K562 (cell line): Measurements from ENCODE around the gene PSMB8. TPM values are rescaled to one million over a fixed set of nuclear protein-coding genes. Genes with fewer than 3 reads are reported as not detected.

Experiments used
- CEBPZ ChIP-seq: fragments of 150-350 bp; IDR thresholded peaks from 2 replicates; pipeline ENCODE4 v1.6.1; 2014; ENCODE audit warnings: low read depth, mild to moderate bottlenecking, low read length, borderline replicate concordance
- DLX4 ChIP-seq: fragments of 250-450 bp; sonication (Bioruptor Pico); IDR thresholded peaks from 2 replicates; pipeline ENCODE4 v1.6.1; 2021; ENCODE audit warnings: mild to moderate bottlenecking
- ELF2 ChIP-seq: fragments of 250-450 bp; sonication (Bioruptor Pico); IDR thresholded peaks from 2 replicates; pipeline ENCODE4 v1.5.0; 2021; ENCODE audit warnings: mild to moderate bottlenecking
- GATA2 ChIP-seq: sonication (generic); formaldehyde crosslinking; IDR thresholded peaks from 2 replicates; pipeline ENCODE4 v1.4.0; 2020; ENCODE audit warnings: mild to moderate bottlenecking, missing genetic modification reagents
- GTF2B ChIP-seq: IDR thresholded peaks from 2 replicates; pipeline ENCODE4 v1.6.1; 2011; ENCODE audit not compliant: insufficient read length; ENCODE audit errors: extremely low read depth
- GTF2F1 ChIP-seq: IDR thresholded peaks from 2 replicates; pipeline ENCODE4 v1.6.1; 2011; ENCODE audit warnings: low read depth, low read length, improper control_type of control experiment
- HDAC1 ChIP-seq, 2 experiments: fragments of 450-650 bp; IDR thresholded peaks; 2 replicates each; pipeline ENCODE4 v1.6.1; 2016 to 2017; ENCODE audit warnings: inconsistent platforms in 1 of 2, mild to moderate bottlenecking in 1 of 2, moderate library complexity in 1 of 2
- NBN ChIP-seq: fragments of 450-650 bp; IDR thresholded peaks from 2 replicates; pipeline ENCODE4 v1.6.1; 2016; ENCODE audit warnings: low read depth, mild to moderate bottlenecking
- NONO ChIP-seq, 2 experiments: fragments of 200-400 bp in 1 of 2; fragments of 450-650 bp in 1 of 2; formaldehyde crosslinking in 1 of 2; IDR thresholded peaks; 2 replicates each; pipeline ENCODE4 v1.6.1; 2017; ENCODE audit warnings: low read depth in 2 of 2, mild to moderate bottlenecking in 2 of 2, moderate library complexity in 2 of 2, low read length in 1 of 2
- NR1H2 ChIP-seq: sonication (generic); formaldehyde crosslinking; IDR thresholded peaks from 2 replicates; pipeline ENCODE4 v1.4.0; 2020; ENCODE audit warnings: mild to moderate bottlenecking, missing genetic modification reagents
- RFX5 ChIP-seq: IDR thresholded peaks from 2 replicates; pipeline ENCODE4 v1.6.1; 2011; ENCODE audit warnings: low read depth, mild to moderate bottlenecking, improper control_type of control experiment, low read length
- SNAPC5 ChIP-seq: fragments of 250-450 bp; sonication (Bioruptor Pico); IDR thresholded peaks from 2 replicates; pipeline ENCODE4 v1.8.0; 2021; ENCODE audit warnings: moderate library complexity, mild to moderate bottlenecking, inconsistent platforms
- SPI1 ChIP-seq: IDR thresholded peaks from 2 replicates; pipeline ENCODE4 v1.6.1; 2011; ENCODE audit warnings: low read depth, low read length, control low read depth, borderline replicate concordance
- SRF ChIP-seq, 2 experiments: fragments of 250-450, 450-650 bp in 1 of 2; sonication (Bioruptor Pico) in 1 of 2; sonication (generic) in 1 of 2; formaldehyde crosslinking; IDR thresholded peaks; 2 replicates each; pipeline versions ENCODE4 v1.5.0 to v1.5.1; 2020 to 2022; ENCODE audit warnings: mild to moderate bottlenecking in 1 of 2, missing genetic modification reagents in 1 of 2
- SRSF9 ChIP-seq: fragments of 200-400 bp; formaldehyde crosslinking; IDR thresholded peaks from 2 replicates; pipeline ENCODE4 v1.6.1; 2017; ENCODE audit warnings: low read depth, low read length, borderline replicate concordance
- TAF1 ChIP-seq: IDR thresholded peaks from 2 replicates; pipeline ENCODE4 v1.6.1; 2011; ENCODE audit warnings: mild to moderate bottlenecking, low read length, moderate library complexity; ENCODE audit not compliant: insufficient read depth, control insufficient read depth, severe bottlenecking; ENCODE audit errors: extremely low read depth
- TEAD4 ChIP-seq, 2 experiments: sonication (generic) in 1 of 2; formaldehyde crosslinking in 1 of 2; IDR thresholded peaks; 2 replicates each; pipeline versions ENCODE4 v1.6.1 to v1.8.0; 2012 to 2022; ENCODE audit warnings: borderline replicate concordance in 1 of 2, inconsistent platforms in 1 of 2, low read length in 1 of 2, mild to moderate bottlenecking in 1 of 2, missing genetic modification reagents in 1 of 2
- ZBED1 ChIP-seq: IDR thresholded peaks from 2 replicates; pipeline ENCODE4 v1.6.1; 2014
- ZNF253 ChIP-seq: fragments of 250-450 bp; sonication (Bioruptor Pico); conservative IDR thresholded peaks from 2 replicates; pipeline ENCODE4 v1.6.1; 2021; ENCODE audit warnings: mild to moderate bottlenecking
- polyA plus RNA-seq, 8 experiments: library from polyadenylated mRNA; depleted of rRNA in 4 of 8; stranded (reverse) in 5 of 8; unstranded in 3 of 8; fragments of >200 nt; fragmentation: Nextera tagmentation in 2 of 8; fragmentation: Illumina TruSeq in 1 of 8; extraction: Ambion mirVana in 2 of 8; extraction: Trizol in 1 of 8; gene quantifications; 2 replicates each; pipeline versions ENCODE4 v1.2.1 to v1.2.3, GENCODE V29; 2011 to 2014; ENCODE audit warnings: inconsistent platforms in 1 of 8, missing spikeins in 1 of 8
- total RNA-seq, 7 experiments: library from RNA; depleted of rRNA in 6 of 7; stranded (reverse); fragments of >200 nt in 6 of 7; fragmentation: Illumina TruSeq in 2 of 7; extraction: Trizol in 2 of 7; gene quantifications; 2 replicates each; pipeline versions ENCODE4 v1.2.1 to v1.2.3, GENCODE V29; 2011 to 2021; ENCODE audit warnings: low replicate concordance in 1 of 7

Gene PSMB8
- total and polyA plus RNA-seq, 9 of the 15 experiments (the other 6 are each of a cell fraction or from before 2014, with no cell fraction given) = 0.71 to 4.0 (median 2.4) TPM

- peak; percentile 48 for TF ChIP-seq GATA2 (CRISPR knock-in tag)
- TF ChIP-seq SRSF9 = no peak
- no peak for TF ChIP-seq GTF2F1
- no peak for TF ChIP-seq NR1H2 (CRISPR knock-in tag)
- no peak for TF ChIP-seq RFX5
- no peak for TF ChIP-seq NBN
- no peak for TF ChIP-seq CEBPZ
- no peak for TF ChIP-seq NONO (IDR thresholded peaks at IDR 0.05; ENCODE audit: low read depth in 2 of 2, low read length in 1 of 2)
- TF ChIP-seq GTF2B = no peak
- TF ChIP-seq TAF1 = no peak
- TF ChIP-seq SPI1 = peak; percentile 53; the same call in 1 of the 2 replicates
- TF ChIP-seq TEAD4 (IDR thresholded peaks at IDR 0.05; ENCODE audit: low read length) = peak; percentile 92
- no peak for TF ChIP-seq TEAD4 (CRISPR knock-in tag; IDR thresholded peaks at IDR 0.05; ENCODE audit: borderline replicate concordance)
- TF ChIP-seq DLX4 = no peak
- no peak for TF ChIP-seq ELF2 (CRISPR knock-in tag)
- peak in 1 of 2 experiments; percentile 86; a peak in 2 of 4 replicates for TF ChIP-seq HDAC1 (IDR thresholded peaks at IDR 0.05)
- no peak for TF ChIP-seq ZBED1
- TF ChIP-seq SRF (CRISPR knock-in tag; IDR thresholded peaks at IDR 0.05) = peak in 1 of 2 experiments; percentile 55; a peak in 1 of 4 replicates
- no peak for TF ChIP-seq SNAPC5 (CRISPR knock-in tag)
- TF ChIP-seq ZNF253 = no peak
These were observed 13.5 kb upstream of the PSMB8 start (continued) for GRCh38 chr6:32857156-32857891.
